Left cardiac atrium (tissue), 4 donors: ENCODE results near the gene SMURF2. TPM values are rescaled to one million over a fixed set of nuclear protein-coding genes. Genes with fewer than 3 reads are reported as not detected.
"Not testable (repeated sequence)": the region's sequence is repeated elsewhere in the genome, so short reads cannot be mapped to it uniquely, and the experiment has no call there.

Source experiments
- ATAC-seq, 2 donors: fragments of 200-7000 bp; cut with Tn5 transposase; one replicate each; pipeline ENCODE4 v1.9.1; 2020; ENCODE audit warnings: mild to moderate bottlenecking in 2 of 2, moderate library complexity in 2 of 2
- DNase-seq: peaks from one replicate; pipeline ENCODE4 v3.0.0-alpha.2; 2020
- intact Hi-C, 2 donors: fragments of 100-400 bp; cut with DNase I; formaldehyde crosslinking; loops; one replicate each; pipeline versions ENCODE4 v1.14.1 to v1.15.1; 2022 to 2023
- total RNA-seq, 2 donors: library from RNA; stranded (reverse); fragmentation: NEBNext Ultra II Directional; extraction: Animal tissue kit (Norgen Biotek cat#: 25700); gene quantifications; one replicate each; pipeline ENCODE4 v1.2.1, GENCODE V29; 2021
- donor health status: DM: no; HTN: yes; CAD: no.
- donor health status: DM: no; HTN: yes; CAD: no; lungs with severe emphysema.
- donor health status: DM: yes; HTN: yes; CAD: no.
- donor health status: Dilated cardiomyopathy.

Gene SMURF2
- total RNA-seq, 2 donors from 2014 or later, result 14.3 to 17.9 TPM

DNA sequence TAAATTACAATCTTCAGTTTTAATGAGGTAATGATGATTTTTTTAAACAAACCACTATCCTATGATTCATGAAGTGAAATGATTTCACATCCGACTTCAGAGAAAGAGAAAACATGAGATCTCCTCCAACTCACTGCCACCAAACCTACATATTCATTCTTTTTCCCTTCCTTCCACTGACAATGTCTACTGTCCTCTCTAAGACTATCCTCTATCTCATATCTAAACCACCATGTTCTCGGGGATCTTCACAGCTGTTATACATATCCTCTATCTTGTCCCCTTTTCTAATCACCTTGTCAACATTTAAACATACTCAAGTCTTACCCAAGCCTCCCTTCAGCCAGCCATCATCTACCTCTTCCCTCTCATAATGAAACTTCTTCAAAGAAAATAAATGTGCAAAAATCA is 53.5 kb downstream of the SMURF2 start:
- DNase-seq, result no peak
- ATAC-seq, result no peak
- intact Hi-C loops, result no loop called here

DNA sequence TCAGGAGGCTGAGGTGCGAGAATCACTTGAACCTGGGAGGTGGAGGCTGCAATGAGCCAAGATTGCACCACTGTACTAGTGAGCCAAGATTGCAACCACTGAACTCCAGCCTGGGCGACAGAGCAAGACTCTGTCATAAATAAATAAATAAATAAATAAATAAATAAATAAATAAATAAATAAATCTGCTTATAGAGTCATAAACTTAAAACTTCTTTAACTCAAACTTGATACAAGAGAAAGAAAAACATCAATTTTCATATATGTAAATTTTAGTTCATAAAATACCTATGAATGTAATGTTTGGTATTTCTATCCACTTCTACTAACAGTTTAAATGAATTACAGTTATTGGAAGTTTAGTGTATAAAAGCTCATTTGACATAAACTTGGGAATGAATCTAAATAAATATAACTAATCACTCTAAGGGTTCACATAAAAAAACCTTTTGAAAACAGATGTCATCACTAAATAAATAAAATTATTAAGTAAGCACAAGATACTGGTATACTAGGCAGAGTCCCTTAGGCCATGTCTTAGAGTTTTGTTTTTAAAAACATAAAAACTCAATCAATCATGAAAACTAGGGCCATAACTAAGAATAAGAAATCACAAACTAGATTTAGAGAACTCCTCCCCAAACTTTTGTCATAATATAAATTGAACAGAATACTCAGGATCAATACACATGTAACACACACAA is 54.1 kb downstream of the SMURF2 start:
- ATAC-seq, result no peak
- intact Hi-C loops, result no loop called here
- no peak for DNase-seq

DNA sequence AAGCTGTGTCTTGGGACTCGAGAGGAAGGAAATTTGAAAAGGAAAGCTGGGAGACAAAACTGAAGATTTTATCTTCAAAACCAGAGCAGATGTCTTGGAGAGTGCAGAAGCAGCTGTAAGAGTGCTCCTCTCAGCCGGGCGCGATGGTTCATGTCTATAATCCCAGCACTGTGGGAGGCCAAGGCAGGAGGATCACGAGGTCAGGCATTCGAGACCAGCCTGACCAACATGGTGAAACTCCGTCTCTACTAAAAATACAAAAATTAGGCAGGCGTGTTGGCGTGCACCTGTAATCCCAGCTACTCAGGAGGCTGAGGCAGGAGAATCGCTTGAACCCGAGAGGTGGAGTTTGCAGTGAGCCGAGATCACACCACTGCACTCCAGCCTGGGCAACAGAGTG is 57.6 kb downstream of the SMURF2 start:
- ATAC-seq, intact Hi-C loops, DNase-seq: not testable (repeated sequence)

DNA sequence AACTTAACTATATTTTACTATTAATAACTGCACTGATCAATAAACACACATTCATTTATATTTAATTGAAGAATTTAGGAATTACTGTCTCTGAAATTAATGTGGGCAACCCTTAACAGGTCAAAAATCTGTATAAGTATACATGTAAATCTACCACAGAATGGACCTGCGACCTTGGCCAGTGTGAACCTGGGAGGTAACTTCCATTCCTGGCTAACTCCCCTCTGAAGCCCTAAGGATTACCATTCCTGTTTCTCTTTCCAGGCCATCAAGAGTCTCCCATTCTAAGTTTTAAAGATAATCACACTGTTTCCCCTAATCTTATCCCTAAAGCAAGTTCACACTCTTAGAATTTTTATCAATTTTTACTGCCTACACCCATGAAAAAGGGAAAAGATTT is 58.1 kb downstream of the SMURF2 start:
- ATAC-seq (no peak), DNase-seq (no peak)
- intact Hi-C loops, result no loop called here

DNA sequence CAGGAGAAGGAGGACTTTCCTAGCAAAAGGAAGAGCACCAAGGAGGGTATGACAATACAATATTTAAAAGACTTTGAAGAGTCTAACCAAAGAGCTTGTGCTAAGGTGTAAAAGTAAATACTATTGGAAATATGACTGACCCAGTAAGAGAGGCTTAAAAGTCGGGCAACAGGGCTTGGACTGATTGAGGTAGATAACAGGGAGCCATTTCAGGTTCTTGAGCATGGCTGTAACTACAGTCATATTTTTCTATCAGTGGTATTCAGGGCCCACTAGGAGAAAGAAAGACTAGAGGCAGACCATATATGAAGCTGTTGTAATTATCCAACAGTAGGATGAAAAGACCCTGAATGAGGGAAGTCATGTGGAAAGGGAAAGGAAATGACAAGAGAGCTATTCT is 62.3 kb downstream of the SMURF2 start:
- intact Hi-C loops, result no loop called here
- DNase-seq (no peak), ATAC-seq (no peak)

- ATAC-seq, result peak; percentile 44 to 49
- DNase-seq, result no peak
- intact Hi-C loops, result no loop called here
Observed at GRCh38 chr17:64599187-64599676, 62.9 kb downstream of the SMURF2 start.

GRCh38 chr17:64598672-64599071 is 63.4 kb downstream of the SMURF2 start:
- intact Hi-C loops, result no loop called here
- DNase-seq (no peak), ATAC-seq (no peak)

DNA sequence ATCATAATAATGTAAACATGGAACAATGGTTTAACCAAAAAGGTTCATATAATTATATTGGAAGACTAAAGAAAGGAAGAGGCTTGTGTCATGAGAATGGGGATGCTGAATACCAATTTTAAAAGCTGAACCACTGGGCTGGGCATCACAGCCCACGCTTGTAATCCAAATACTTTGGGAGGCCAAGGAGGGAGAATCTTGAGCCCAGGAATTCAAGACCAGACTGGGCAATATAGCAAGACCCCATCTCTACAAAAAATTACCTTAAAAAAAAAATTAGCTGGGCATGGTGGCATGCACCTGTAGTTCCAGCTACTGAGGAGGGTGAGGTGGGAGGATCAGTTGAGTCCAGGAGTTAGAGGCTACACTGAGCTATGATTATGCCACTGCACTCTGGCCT is 65.1 kb downstream of the SMURF2 start:
- intact Hi-C loops, result no loop called here

GRCh38 chr17:64596439-64596838 is 65.7 kb downstream of the SMURF2 start:
- no peak for ATAC-seq
- no peak for DNase-seq
- intact Hi-C loops, result no loop called here

More for the DNA sequence above, 65.1 kb downstream of the SMURF2 start:
- no peak for ATAC-seq
- DNase-seq, result no peak

GRCh38 chr17:64591944-64592343 is 70.2 kb downstream of the SMURF2 start:
- intact Hi-C loops, result no loop called here
- DNase-seq, result no peak

GRCh38 chr17:64585146-64585545 is 77.0 kb downstream of the SMURF2 start:
- DNase-seq, result no peak
- ATAC-seq, result no peak
- intact Hi-C loops, result no loop called here

More at GRCh38 chr17:64591944-64592343, 70.2 kb downstream of the SMURF2 start:
- ATAC-seq, result no peak

GRCh38 chr17:64583038-64583437 is 79.1 kb downstream of the SMURF2 start:
- no peak for ATAC-seq
- no peak for DNase-seq
- intact Hi-C loops, result no loop called here

DNA sequence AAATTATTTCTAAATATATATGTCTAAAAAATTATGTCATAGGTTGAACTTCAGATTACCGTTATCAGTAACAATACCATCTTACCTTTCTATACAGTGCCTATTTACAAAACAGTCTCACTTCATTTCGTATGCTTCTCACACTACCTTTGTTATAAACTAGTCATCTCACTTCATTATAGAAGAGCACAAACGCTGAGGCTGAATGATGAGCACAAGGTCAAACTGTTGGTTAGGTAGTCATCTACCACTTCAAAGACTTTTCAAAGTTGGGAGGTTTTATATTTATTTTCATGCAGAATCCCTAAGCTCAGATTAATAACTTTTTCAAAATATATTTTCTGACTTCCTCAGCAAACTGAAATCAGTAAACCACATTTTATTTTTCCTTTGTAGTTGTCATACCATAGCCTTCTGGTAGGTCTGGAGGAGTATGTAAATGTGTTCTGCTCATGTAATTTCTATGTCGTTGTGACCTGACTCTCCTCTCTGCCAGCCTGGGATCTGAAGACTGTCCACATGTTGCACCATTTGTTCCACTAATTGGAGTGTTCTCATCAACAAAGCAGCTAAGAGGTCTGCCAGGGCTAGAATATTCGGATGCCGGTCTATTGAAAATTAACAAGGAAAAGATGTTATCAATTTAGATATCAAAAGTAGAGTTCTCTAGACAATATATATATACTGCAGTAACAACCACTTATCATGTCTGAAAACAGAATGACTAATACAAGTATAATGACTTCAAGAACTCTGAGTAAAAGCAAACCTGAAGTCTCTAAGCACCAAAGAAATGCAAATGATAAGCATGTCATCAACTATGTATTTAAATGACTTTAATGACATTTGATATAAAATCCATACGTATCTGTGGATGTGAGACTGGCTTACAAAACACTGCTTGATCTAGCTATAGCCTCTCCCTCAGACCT is 81.5 kb downstream of the SMURF2 start:
- intact Hi-C loops, result no loop called here
- ATAC-seq (no peak), DNase-seq (no peak)

GRCh38 chr17:64579917-64580316 is 82.2 kb downstream of the SMURF2 start:
- DNase-seq (no peak), ATAC-seq (no peak)
- intact Hi-C loops, result no loop called here

DNA sequence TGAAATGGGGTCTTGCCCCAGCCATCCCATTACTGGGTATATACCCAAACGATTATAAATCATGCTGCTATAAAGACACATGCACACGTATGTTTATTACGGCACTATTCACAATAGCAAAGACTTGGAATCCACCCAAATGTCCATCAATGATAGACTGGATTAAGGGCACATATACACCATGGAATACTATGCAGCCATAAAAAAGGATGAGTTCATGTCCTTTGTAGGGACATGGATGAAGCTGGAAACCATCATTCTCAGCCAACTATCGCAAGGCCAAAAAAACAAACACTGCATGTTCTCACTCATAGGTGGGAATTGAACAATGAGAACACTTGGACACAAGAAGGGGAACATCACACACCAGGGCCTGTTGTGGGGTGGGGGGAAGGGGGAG is 85.1 kb downstream of the SMURF2 start:
- intact Hi-C loops, DNase-seq, ATAC-seq: not testable (repeated sequence)

GRCh38 chr17:64575431-64575830 is 86.7 kb downstream of the SMURF2 start:
- intact Hi-C loops, result no loop called here
- ATAC-seq (no peak), DNase-seq (no peak)

DNA sequence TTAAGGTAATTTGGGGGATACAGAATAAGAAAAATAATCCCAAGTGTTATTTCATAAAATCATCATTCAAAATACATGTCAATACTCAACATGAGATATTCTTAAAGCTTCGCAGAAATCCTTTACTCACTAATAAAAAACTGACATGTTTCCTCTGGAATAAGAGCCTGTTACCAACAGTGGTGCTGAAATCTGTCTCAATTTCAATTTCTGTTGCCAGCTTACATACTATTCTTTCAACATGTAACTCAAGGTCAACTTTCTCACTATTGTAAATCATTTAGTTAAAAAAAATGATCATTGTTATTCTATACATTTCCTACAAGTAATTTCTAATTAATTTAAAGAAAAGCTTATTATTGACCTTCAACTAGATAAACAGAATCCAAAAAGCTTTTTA is 87.5 kb downstream of the SMURF2 start:
- no peak for ATAC-seq
- intact Hi-C loops, result no loop called here
- DNase-seq, result no peak

DNA sequence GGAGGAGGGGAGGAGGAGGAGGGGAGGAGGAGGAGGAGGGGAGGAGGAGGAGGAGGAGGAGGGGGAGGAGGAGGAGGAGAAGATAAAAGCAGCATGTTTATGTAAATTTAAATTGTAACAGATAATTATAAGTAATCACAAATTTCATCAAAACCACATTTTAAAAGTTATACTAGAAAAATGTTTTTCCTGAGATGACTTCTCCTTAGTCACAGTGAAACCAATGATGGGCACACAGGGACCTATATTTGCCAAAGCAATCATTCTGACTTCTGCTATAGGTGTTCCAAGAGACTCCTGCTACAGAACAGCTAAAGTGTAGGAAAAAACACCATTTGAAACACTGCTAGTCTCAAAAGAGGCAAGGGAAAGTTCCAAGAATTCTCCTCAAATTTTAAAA is 88.9 kb downstream of the SMURF2 start:
- intact Hi-C loops, result no loop called here
- DNase-seq (no peak), ATAC-seq (no peak)

GRCh38 chr17:64572682-64573154 is 89.4 kb downstream of the SMURF2 start:
- intact Hi-C loops, result no loop called here
- no peak for DNase-seq
- peak; percentile 40 to 68 for ATAC-seq

GRCh38 chr17:64571746-64572145 is 90.4 kb downstream of the SMURF2 start:
- DNase-seq (no peak), ATAC-seq (no peak)
- intact Hi-C loops, result no loop called here
